Transverse colon (tissue), 3 donors: ENCODE measurements around the gene GPATCH3.

ENCODE experiments used
- CTCF ChIP-seq, 5 experiments: fragments of 200-600 bp in 3 of 5; fragments of 450-650 bp in 2 of 5; sonication (generic) in 3 of 5; IDR thresholded peaks; 1 replicate in 2 of 5; 2 replicates in 3 of 5; pipeline ENCODE4 v1.5.1; 2016 to 2017; ENCODE audit warnings: antibody characterized with exemption in 5 of 5, inconsistent platforms in 3 of 5, mild to moderate bottlenecking in 2 of 5, moderate library complexity in 1 of 5
- POLR2A ChIP-seq: fragments of 450-650 bp; IDR thresholded peaks from one replicate; pipeline ENCODE4 v1.6.1; 2016; ENCODE audit warnings: antibody characterized with exemption, mild to moderate bottlenecking, moderate library complexity

DNA sequence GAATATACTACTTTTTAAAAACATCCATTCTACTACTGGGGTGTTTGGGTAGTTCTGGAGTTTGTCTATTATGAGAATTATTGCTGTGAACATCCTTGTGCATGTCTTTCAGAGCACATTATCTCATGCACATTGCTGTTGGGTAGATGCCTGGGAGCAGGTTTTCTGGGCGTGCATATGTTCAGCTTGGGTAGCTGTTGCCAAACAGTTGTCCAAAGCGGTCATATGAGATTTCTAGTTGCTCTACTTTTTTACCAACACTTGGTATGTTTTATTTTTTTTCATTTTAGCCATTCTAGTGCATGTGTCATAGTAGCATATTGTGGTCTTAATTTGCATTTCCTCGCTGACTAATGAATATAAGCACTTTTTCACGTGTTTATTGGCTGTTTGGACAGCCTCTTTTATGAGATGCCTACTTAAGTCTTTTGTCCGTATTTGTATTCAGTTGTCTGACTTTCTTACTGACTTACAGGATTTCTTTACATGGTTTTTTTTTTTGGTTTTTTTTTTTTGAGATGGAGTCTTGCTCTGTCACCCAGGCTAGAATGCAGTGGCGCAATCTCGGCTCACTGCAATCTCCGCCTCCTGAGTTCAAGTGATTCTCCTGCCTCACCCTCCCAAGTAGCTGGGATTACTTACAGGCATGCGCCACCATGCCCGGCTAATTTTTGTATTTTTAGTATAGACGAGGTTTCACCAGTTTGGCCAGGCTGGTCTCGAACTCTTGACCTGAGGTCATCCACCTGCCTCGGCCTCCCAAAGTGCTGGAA lies 55.7 kb downstream of the GPATCH3 start:
- no peak for TF ChIP-seq CTCF (IDR thresholded peaks at IDR 0.05)
- no peak for TF ChIP-seq POLR2A
